Activated T-cell treated with anti-CD3 and anti-CD28 coated beads, Interleukin-2, amount 50 U/mL, for 24 hours (primary cell): ENCODE measurements around the gene SLC8A1.

ENCODE experiments used
- DNase-seq: peaks from one replicate; pipeline ENCODE4 v3.0.0-alpha.2; 2020
- H3K27ac Mint-ChIP-seq: 2 replicates; pipeline ENCODE4 v1.8.0; 2020; ENCODE audit warnings: mild to moderate bottlenecking, mixed read lengths
- H3K27me3 Mint-ChIP-seq: 2 replicates; pipeline ENCODE4 v1.8.0; 2020; ENCODE audit warnings: mixed read lengths
- H3K36me3 Mint-ChIP-seq: 2 replicates; pipeline ENCODE4 v1.8.0; 2020; ENCODE audit warnings: low read depth, mixed read lengths
- H3K4me1 Mint-ChIP-seq: 2 replicates; pipeline ENCODE4 v1.8.0; 2020; ENCODE audit warnings: low read depth, mixed read lengths
- H3K4me3 Mint-ChIP-seq: 2 replicates; pipeline ENCODE4 v1.8.0; 2020; ENCODE audit warnings: mild to moderate bottlenecking, moderate library complexity, mixed read lengths
- H3K9me3 Mint-ChIP-seq: 2 replicates; pipeline ENCODE4 v1.8.0; 2020; ENCODE audit warnings: mixed read lengths

The SLC8A1 gene

DNA sequence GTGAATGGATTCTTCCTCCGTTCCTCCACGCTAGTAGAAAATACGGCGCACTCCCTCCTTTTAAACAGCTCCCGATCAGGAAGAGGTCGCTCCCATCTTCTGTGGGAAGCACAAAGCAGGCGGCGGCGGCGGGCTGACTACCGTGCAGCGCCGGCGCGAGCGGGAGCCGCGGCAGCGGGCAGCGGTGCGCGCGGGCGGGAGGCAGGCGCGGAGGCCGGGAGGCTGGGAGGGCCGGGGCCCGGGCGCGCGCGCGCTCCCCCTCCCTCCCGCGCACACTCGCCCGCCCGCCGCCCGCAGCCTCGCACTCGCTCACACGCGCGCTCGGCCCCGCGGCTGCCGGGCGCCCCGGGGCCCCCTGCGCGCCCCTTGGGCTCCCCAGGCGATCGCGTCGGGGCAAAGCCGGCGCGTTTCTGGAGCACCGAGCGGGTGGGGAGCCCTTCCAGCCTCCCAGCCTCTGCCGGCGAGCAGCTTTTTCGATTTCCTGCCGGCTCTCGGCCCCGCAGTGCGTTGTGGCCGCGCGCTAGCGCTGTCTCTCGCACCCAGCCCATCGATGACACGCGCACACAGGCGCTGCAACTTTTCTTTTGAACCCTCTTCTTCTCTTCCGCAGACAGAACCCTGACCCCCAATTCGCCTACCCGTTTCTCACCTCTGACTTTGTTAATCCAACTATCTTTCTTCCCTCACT is at the start of gene SLC8A1:
TSS of gene SLC8A1 (minus strand) at position 173 of the 688 bp plus-strand sequence.
- no peaks in the 10 kb centered on the region for H3K9me3 Mint-ChIP-seq
- peak within 1 kb of the TSS; percentile 74 for H3K4me3 Mint-ChIP-seq
- no peaks in the 10 kb centered on the region for H3K36me3 Mint-ChIP-seq
- H3K27me3 Mint-ChIP-seq: peaks cover 55% of the 10 kb centered on the region
- H3K27ac Mint-ChIP-seq: no peak within 1 kb of the TSS
- DNase-seq: no peak
- peaks cover 18% of the 10 kb centered on the region for H3K4me1 Mint-ChIP-seq

DNA sequence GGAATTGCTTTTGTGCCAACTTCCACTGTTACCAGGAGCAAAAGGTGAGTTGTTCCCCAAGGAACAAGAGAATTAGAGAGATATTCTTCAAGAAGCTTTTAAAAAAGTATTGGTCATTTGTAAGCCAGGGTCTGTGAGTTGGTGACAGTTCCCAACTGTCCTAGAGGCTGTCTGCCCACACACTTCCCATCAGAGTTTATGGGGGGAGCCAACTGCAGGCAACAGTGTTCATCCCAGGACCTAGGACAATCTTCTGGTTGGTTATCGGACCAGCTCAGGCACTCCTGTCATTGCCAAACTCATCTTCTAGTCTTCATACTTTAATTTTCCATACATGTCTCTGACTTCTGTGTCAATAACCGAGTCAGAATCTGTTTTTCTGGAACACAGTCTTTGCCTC is 47.5 kb upstream of the SLC8A1 start:
- no peaks in the 10 kb centered on the region for H3K9me3 Mint-ChIP-seq
- no peaks in the 10 kb centered on the region for H3K4me1 Mint-ChIP-seq
- H3K27me3 Mint-ChIP-seq: no peaks in the 10 kb centered on the region
- no peak overlapping the region for H3K4me3 Mint-ChIP-seq
- H3K36me3 Mint-ChIP-seq: no peaks in the 10 kb centered on the region
- DNase-seq: no peak
- no peak overlapping the region for H3K27ac Mint-ChIP-seq

DNA sequence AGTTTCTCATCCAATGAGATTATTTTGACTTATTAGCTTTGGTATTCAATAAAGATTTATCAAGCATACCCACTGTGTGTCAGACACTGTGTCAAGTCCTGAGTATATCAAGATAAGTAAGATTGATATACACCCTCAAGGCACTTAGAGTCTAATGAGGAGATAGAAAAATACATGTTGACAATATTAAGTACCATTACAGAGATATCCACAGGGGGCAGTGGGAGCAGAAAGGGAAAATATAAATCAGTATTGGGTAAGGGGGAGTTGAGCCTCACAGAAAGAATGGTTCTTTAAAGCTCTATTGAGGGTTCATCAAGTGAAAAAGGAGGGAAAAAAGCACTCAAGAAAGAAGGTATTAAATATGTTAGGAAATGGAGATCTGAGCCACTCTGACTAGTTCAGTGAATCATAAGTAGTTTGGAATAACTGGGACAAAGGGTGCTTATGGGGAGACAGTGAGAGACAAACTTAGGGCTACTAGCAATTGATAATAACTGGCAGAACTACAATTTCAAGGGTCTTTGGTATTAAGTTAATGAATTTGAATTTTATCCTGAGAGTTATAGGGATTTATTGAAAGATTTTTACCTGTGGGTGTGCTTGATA is 45.5 kb upstream of the SLC8A1 start:
- no peak for DNase-seq
- no peaks in the 10 kb centered on the region for H3K4me1 Mint-ChIP-seq
- no peak overlapping the region for H3K27ac Mint-ChIP-seq
- H3K36me3 Mint-ChIP-seq: no peaks in the 10 kb centered on the region
- H3K9me3 Mint-ChIP-seq: peaks cover 2% of the 10 kb centered on the region
- H3K27me3 Mint-ChIP-seq: no peaks in the 10 kb centered on the region
- no peak overlapping the region for H3K4me3 Mint-ChIP-seq

DNA sequence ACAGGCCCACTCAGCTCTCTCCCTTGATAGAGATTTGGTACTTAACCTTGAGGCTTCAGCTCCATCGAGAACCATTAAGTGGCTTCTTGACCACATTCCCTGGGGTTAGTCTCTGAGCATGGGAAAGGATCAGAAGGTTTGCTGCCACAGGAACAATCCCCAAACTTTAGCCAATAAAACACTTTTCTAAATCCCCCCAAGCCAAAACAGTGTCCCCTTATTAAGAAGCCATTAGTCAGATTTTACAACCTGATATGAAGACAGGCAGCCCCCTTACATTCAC is 37.7 kb upstream of the SLC8A1 start:
- Mint-ChIP-seq H3K4me1 (peaks cover 15% of the 10 kb centered on the region), H3K4me3 (peak overlapping the region; percentile 6), H3K27me3 (no peaks in the 10 kb centered on the region), H3K36me3 (no peaks in the 10 kb centered on the region), H3K27ac (no peak overlapping the region), H3K9me3 (peaks cover 2% of the 10 kb centered on the region)
- DNase-seq: no peak

DNA sequence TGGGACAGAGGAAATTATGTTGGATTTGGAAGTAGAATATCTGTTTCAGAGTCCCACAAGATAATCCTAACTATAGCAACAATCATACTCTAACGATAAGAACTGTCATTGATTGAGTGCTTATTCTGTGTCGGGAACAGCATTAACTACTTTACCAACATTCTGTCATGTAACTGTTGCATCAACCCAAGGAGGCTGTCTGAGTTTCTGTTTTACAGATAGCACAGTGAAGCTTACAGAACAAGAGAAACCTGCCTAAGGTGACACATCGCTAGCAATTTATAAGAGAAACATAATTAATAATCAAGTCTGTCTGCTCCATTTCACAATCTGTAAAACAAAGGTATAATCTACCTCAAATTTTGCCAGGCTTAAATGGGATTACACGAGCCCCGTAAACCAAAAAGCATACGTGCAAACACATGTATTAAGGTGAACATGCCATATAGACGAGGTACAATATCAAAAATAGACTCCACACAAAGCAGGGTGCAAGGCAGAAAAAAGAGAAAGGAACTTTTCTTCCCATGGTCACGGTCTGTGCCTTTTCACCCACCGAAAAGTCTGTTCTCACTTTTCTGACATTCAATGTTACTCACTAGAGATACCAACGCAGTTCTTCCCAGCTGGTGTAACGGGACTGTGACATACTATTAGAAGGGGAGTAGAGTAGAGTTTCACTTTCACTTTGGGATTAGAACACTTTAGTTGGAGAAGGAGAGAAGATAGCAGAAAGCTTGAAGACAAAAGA is 37.2 kb upstream of the SLC8A1 start:
- Mint-ChIP-seq H3K9me3 (peaks cover 2% of the 10 kb centered on the region), H3K4me3 (peak overlapping the region; percentile 6), H3K36me3 (no peaks in the 10 kb centered on the region), H3K27ac (no peak overlapping the region), H3K4me1 (peaks cover 15% of the 10 kb centered on the region), H3K27me3 (no peaks in the 10 kb centered on the region)
- DNase-seq: no peak

DNA sequence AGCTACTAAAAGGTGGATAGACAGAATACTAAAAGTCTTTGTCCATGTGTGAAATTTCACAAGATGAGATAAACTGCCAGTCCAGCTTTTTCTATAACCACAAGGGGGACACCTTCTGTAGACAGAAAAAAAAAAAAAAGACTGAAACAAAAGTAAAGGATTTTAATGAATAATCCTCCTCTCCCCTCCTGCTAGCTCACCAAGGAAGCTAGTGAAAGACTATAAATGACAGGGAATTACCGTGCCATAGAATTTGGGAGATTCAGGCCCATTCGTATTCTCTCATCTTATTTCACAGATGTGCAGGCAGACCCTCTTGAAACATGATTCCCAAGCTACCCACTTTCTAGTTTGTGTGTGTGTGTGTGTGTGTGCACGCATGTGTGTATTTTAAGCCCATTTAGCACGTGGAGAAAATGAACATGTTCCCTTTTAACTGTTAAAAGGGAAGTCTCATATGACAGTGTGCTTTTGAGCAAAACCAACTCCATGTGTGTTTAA is 36.3 kb upstream of the SLC8A1 start:
- Mint-ChIP-seq H3K27ac (no peak overlapping the region), H3K27me3 (no peaks in the 10 kb centered on the region), H3K4me1 (peaks cover 15% of the 10 kb centered on the region), H3K36me3 (no peaks in the 10 kb centered on the region), H3K9me3 (no peaks in the 10 kb centered on the region), H3K4me3 (no peak overlapping the region)
- DNase-seq: no peak

DNA sequence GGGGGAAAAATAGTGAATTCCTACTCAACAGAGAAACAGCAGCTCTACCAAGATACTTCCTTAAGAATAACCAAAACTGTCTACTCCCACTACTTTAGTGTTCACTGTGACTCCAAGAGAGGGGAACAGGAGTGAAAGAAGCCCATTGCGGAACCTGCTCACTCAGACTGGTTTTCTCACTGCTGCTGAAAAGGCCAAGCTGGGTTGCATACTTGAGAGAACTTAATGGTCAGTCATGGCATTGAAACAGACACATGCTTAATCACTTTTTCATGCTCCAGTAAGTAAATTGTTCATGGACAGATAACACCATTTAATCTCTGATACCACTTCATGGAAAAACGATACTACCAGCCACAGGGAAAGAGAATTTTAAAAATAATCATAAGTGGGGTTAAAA is 35.7 kb upstream of the SLC8A1 start:
- H3K36me3 Mint-ChIP-seq: no peaks in the 10 kb centered on the region
- no peak overlapping the region for H3K4me3 Mint-ChIP-seq
- H3K27ac Mint-ChIP-seq: no peak overlapping the region
- DNase-seq: no peak
- peaks cover 15% of the 10 kb centered on the region for H3K4me1 Mint-ChIP-seq
- H3K9me3 Mint-ChIP-seq: no peaks in the 10 kb centered on the region
- H3K27me3 Mint-ChIP-seq: no peaks in the 10 kb centered on the region

DNA sequence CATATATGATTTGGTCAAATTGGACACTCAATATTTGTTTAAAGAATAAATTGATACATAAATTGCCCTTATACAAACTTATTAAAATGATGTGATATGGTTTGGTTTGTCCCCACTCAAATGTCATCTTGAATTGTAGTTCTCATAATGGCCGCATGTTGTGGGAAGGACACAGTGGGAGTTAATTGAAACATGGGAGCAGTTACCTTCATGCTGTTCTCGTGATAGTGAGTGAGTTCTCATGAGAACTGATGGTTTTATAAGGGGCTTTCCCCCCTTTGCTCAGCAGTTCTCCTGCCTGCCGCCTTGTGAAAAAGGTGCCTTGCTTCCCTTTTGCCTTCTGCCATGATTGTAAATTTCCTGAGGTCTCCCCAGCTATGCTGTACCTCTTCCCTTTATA is 34.0 kb upstream of the SLC8A1 start:
- H3K27me3 Mint-ChIP-seq: no peaks in the 10 kb centered on the region
- no peak overlapping the region for H3K27ac Mint-ChIP-seq
- H3K4me3 Mint-ChIP-seq: no peak overlapping the region
- no peaks in the 10 kb centered on the region for H3K36me3 Mint-ChIP-seq
- peaks cover 15% of the 10 kb centered on the region for H3K4me1 Mint-ChIP-seq
- H3K9me3 Mint-ChIP-seq: peaks cover 2% of the 10 kb centered on the region
- DNase-seq: no peak

DNA sequence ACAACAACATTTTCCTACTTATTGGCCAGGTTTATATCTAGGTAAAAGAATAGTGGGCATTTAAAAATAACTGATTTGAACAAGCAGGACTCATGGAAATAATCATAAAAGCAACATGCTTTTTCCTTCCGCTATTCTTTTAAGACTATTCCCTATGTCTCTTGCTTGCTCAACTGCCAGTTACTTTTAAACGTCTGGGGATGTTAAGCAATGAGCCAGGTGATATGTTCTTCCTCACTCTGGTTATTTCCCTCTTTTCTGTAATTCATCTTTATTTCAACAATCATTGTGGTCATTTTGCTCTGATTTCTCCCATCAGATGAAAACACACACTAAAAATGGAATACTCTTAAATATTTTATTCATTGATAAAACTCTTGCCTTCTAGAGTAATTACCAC is 33.4 kb upstream of the SLC8A1 start:
- peaks cover 15% of the 10 kb centered on the region for H3K4me1 Mint-ChIP-seq
- H3K4me3 Mint-ChIP-seq: no peak overlapping the region
- H3K27me3 Mint-ChIP-seq: no peaks in the 10 kb centered on the region
- peaks cover 2% of the 10 kb centered on the region for H3K9me3 Mint-ChIP-seq
- H3K27ac Mint-ChIP-seq: no peak overlapping the region
- H3K36me3 Mint-ChIP-seq: no peaks in the 10 kb centered on the region
- DNase-seq: no peak

DNA sequence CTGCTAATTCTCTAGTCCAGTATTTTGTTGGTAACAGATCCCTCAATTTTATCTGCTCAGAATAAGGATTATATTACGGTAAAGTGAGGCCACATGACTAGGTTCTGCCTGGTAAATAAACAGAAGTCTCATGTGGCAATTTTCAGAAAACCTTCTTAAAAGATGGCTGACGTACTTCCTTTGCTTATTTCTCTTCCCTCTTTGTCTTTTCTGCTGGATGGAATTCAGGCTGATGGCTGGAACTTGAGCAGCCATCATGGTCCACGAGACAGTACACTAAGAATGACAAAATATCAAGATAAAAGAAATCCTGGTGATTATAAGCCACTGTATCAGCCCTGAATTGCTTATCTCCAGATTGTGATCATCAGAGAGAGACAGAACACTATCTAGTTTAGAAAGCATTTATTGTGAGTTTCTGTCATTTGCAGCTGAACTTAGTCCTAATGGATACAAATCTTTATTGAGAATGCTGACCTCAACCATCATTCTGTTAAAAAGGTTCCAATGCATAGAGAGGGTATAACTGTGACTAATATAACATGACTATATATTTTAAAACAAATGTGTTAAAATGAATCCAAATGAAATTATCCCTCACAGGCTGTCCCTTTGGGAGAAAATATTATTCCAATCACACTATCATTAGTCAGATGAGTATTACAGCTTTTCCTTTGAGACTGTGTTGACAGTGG is 31.8 kb upstream of the SLC8A1 start:
- H3K4me3 Mint-ChIP-seq: no peak overlapping the region
- no peaks in the 10 kb centered on the region for H3K36me3 Mint-ChIP-seq
- DNase-seq: no peak
- H3K4me1 Mint-ChIP-seq: peaks cover 2% of the 10 kb centered on the region
- H3K27ac Mint-ChIP-seq: no peak overlapping the region
- no peaks in the 10 kb centered on the region for H3K27me3 Mint-ChIP-seq
- peaks cover 2% of the 10 kb centered on the region for H3K9me3 Mint-ChIP-seq

DNA sequence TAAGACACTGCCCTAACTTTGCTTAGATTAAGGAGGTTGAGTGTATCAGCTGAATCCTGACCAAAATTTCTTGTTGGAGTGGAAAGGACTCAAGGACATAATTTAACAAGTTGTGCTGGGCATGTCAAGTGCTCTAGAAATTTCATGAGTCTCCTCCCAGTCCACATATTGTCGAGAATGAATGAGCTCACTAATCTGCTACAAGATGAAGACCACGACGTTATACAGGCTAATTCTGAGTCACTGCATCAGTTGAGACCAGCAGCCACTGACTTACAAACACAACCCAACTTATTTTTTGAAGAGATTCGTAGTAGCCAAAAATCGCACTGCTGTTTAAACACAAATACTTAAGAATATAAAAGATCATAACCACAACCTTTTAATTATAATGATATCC is 28.7 kb upstream of the SLC8A1 start:
- no peaks in the 10 kb centered on the region for H3K27me3 Mint-ChIP-seq
- no peak overlapping the region for H3K4me3 Mint-ChIP-seq
- no peaks in the 10 kb centered on the region for H3K4me1 Mint-ChIP-seq
- H3K36me3 Mint-ChIP-seq: no peaks in the 10 kb centered on the region
- no peak overlapping the region for H3K27ac Mint-ChIP-seq
- DNase-seq: no peak
- peaks cover 2% of the 10 kb centered on the region for H3K9me3 Mint-ChIP-seq

DNA sequence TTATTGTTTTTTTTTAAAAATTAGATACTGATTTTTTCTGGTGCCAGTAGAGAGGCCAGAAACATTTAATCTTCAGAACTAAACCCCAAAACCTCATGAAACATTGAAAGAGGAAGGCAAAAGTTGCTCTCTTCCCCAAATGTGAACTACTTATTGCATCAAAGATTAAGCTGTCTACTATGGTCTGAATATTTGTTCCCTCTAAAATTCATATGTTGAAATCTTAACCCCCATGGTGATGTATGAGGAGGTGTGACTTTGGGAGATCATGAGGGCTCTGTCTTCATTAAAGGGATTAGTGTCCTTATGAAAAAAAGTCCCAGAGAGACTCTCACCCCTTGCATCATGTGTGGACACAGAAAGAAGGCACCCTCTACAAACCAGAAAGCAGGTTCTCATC is 28.2 kb upstream of the SLC8A1 start:
- Mint-ChIP-seq H3K4me1 (no peaks in the 10 kb centered on the region), H3K27me3 (no peaks in the 10 kb centered on the region), H3K9me3 (peaks cover 2% of the 10 kb centered on the region), H3K4me3 (no peak overlapping the region), H3K27ac (no peak overlapping the region), H3K36me3 (no peaks in the 10 kb centered on the region)
- no peak for DNase-seq

DNA sequence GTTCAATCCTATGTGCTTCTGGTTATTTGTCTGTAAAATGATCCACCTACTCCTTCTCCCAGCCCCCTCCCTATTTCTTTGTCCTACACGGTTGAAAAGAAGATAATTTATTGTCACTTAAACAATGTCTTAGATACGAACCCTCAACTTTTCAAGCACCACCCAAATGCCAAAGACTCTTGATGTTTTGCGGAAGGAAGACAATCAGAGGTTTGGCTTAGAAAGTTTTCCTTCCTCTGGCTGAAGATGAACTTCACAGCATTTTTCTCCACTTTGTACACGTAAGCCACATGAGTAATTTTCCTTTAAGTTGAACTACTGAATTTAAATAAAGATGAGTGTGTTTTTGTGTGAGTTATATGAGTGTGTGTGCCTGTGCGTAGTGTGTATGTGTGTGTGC is 25.5 kb upstream of the SLC8A1 start:
- no peak overlapping the region for H3K4me3 Mint-ChIP-seq
- no peaks in the 10 kb centered on the region for H3K27me3 Mint-ChIP-seq
- no peaks in the 10 kb centered on the region for H3K4me1 Mint-ChIP-seq
- no peak for DNase-seq
- H3K9me3 Mint-ChIP-seq: no peaks in the 10 kb centered on the region
- H3K36me3 Mint-ChIP-seq: no peaks in the 10 kb centered on the region
- H3K27ac Mint-ChIP-seq: no peak overlapping the region

DNA sequence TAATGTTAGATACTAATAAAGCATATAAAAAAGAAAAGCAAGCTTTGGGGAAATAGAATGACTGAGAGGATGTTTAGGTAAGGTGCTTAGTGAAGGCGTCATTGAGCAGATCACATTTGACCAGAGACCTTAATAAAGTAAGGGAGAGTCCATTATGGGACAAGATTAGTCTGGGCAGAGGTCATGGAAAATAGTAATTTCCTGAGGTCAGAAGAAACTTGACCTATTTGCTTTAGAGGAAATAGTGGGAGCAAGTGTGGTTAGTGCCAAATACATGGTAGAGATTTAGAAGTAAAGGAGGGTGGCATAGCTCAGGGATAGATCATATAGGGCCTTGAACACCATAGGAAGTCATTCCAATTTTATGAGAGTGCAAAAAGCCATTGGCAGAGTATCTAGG is 24.5 kb upstream of the SLC8A1 start:
- no peak overlapping the region for H3K27ac Mint-ChIP-seq
- DNase-seq: no peak
- H3K36me3 Mint-ChIP-seq: no peaks in the 10 kb centered on the region
- H3K4me1 Mint-ChIP-seq: no peaks in the 10 kb centered on the region
- no peaks in the 10 kb centered on the region for H3K27me3 Mint-ChIP-seq
- H3K9me3 Mint-ChIP-seq: no peaks in the 10 kb centered on the region
- H3K4me3 Mint-ChIP-seq: no peak overlapping the region

DNA sequence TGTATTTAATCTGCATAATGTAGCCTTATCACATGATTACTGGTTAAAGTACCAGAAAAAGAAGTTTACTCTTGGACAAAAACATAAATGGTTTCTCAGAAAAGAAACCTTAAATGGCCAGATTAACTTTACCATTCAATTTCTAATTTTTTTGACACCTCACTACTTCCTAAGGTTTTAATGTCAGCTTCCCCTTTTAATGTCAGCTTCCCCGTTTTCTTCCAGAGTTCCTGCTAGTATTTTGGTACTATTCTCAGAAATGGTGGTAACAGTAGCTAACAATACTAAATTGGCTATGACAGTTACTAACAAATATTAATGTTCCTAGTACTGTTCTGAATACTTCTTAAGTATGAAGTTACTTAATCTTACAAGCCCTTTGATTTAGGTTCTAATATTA is 22.4 kb upstream of the SLC8A1 start:
- H3K27ac Mint-ChIP-seq: no peak overlapping the region
- no peaks in the 10 kb centered on the region for H3K9me3 Mint-ChIP-seq

More for the DNA sequence above, 22.4 kb upstream of the SLC8A1 start:
- Mint-ChIP-seq H3K4me1 (no peaks in the 10 kb centered on the region), H3K4me3 (no peak overlapping the region), H3K27me3 (no peaks in the 10 kb centered on the region), H3K36me3 (no peaks in the 10 kb centered on the region)
- DNase-seq: no peak
